ENCODE results near the gene SLC2A6. TPM values are rescaled to one million over a fixed set of nuclear protein-coding genes. Genes with fewer than 3 reads are reported as not detected.

Gene SLC2A6
- total and polyA plus RNA-seq, 2 experiments from 2014 or later = 7.3 to 10.6 TPM

DNA sequence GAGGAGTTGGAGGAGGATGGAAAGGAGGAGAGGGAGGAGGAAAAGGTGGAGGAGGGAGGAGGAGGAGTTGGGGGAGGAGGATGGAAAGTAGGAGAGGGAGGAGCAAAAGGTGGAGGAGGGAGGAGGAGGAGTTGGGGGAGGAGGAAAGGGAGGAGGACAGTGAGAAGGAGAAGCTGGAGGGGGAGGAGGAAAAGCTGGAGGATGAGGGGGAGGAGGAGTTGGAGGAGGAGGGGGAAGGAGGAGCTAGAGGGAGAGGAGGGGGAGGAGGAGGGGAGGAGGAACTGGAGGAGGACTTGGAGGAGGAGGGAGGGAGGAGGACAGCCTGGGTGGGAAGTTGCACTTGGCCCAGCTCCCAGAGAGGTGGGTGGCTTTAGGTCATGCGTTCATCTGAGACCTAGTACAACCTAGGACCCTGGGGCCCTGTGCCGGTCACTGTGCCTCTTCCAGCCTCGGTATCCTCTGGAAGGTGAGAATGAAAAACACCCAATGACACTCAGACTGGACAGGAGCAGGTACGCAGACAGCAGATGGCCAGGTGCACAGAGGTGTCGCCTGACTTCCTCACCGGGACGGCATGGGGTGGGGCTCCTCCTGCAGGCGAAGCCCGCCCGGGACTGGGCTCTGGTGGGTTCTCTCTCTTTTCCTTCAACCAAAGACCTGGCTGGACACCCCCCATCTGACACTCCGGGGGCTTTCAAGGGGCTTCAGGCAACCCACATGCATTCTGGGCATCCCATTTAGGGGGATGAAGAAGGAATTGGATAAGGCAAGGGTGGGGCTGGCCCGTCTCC, 12.2 kb upstream of the SLC2A6 start:
- H3K27ac ChIP-seq = no peak overlapping the region
- no peaks in the 10 kb centered on the region for H3K9me2 ChIP-seq (replicated peaks; ENCODE audit: insufficient read depth)
- H3K9me3 ChIP-seq (ENCODE audit: low read depth) = no peaks in the 10 kb centered on the region
- H4K20me1 ChIP-seq (ENCODE audit: insufficient read depth, poor library complexity, severe bottlenecking) = no peaks in the 10 kb centered on the region
- no peak for DNase-seq (ENCODE audit: low spot score)
- TF ChIP-seq, protein P1, sequence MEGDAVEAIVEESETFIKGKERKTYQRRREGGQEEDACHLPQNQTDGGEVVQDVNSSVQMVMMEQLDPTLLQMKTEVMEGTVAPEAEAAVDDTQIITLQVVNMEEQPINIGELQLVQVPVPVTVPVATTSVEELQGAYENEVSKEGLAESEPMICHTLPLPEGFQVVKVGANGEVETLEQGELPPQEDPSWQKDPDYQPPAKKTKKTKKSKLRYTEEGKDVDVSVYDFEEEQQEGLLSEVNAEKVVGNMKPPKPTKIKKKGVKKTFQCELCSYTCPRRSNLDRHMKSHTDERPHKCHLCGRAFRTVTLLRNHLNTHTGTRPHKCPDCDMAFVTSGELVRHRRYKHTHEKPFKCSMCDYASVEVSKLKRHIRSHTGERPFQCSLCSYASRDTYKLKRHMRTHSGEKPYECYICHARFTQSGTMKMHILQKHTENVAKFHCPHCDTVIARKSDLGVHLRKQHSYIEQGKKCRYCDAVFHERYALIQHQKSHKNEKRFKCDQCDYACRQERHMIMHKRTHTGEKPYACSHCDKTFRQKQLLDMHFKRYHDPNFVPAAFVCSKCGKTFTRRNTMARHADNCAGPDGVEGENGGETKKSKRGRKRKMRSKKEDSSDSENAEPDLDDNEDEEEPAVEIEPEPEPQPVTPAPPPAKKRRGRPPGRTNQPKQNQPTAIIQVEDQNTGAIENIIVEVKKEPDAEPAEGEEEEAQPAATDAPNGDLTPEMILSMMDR (IDR thresholded peaks at IDR 0.05; ENCODE audit: poor library complexity) = no peak
- TF ChIP-seq EZH2 (IDR thresholded peaks at IDR 0.05; ENCODE audit: borderline replicate concordance) (no peak), EZH2phosphoT487 (IDR thresholded peaks at IDR 0.05; ENCODE audit: low read depth, severe bottlenecking, unreplicated experiment) (no peak)
- no peaks in the 10 kb centered on the region for H3K79me2 ChIP-seq
- H3K4me2 ChIP-seq = no peak overlapping the region
- 92% methylated on average over 11 of the region's 12 CpGs for WGBS (ENCODE audit: low lambda C conversion rate, missing lambda C conversion rate)
- no peaks in the 10 kb centered on the region for H3K36me3 ChIP-seq (replicated peaks; ENCODE audit: insufficient read depth, low read depth)
- no peak overlapping the region for H3K4me3 ChIP-seq
- no peak overlapping the region for H2AFZ ChIP-seq
- H3K27me3 ChIP-seq = no peaks in the 10 kb centered on the region
- H3K4me1 ChIP-seq (ENCODE audit: insufficient read depth) = peaks cover 5% of the 10 kb centered on the region

DNA sequence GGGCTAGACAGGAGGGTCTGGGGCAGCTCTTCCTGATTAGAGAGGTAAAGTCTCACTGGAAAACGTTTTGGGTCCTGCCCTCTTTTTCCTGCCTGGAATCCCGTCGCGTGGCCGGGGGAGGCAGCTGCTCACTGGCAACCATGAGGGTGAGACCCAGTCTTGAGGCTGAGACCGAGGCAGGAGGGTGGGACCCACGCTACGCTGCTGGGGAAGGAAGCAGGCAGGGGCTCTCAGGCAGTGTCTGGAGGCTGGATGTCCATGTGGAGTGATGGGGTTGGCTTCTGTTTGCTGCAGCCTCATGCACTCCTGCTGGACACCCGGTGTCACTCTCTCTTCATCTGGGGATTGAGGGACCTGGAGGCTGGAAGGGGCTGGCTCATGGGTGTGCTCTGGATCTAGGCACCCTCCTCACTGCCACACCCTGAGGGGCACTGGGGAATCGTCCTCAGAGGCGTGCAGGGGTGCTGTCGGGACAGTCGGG, 11.3 kb upstream of the SLC2A6 start:
- WGBS (ENCODE audit: low lambda C conversion rate, missing lambda C conversion rate) = 82% methylated on average over 13 of the region's 13 CpGs
- no peaks in the 10 kb centered on the region for H3K36me3 ChIP-seq (replicated peaks; ENCODE audit: insufficient read depth, low read depth)

DNA sequence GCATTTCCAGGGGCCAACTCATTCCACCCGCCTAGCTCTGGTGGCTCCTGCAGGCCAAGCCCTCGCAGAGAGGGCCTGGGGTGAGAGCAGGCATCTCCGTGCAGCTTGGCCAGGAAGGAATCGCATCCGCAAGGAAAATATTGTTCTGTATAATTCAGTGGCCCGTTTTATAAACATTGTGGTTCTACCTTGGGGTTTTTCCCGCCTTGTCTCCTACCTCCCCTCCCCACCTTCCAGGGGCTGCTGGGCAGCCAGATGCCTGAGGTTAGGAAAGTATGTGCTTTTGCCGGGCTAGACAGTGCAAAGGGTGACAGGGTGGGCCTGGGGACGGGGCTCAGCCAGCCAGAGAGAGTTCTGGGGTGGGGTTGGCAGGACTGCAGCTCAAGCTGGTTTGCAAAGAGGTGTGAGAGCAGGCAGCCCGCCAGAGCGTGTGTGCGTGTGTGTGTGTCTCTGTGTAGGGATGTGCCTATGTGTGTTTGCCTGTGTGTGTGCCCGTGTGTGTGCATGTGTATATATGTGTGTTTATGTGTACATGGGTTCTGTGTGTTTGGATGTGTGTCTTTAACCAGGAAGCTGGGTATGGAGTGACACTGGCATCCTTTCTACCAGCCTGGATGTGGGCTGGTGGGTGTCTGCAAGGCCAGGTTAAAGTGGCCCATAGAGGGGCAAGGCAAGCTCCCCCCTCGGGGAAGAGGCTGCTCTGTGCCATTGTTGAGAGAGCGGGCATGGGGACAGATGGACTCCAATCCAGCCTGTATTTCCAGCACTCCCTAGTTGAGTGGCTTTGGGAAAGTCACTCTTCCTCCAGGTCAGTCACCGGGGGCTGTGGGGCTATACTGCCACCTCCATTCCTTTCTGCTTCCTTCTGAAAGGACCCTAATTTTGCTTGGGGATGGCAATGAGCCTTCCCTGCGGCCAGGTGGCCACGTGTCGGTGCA, 10.6 kb upstream of the SLC2A6 start:
- 74% methylated on average over 19 of the region's 19 CpGs for WGBS (ENCODE audit: low lambda C conversion rate, missing lambda C conversion rate)
- DNase-seq (ENCODE audit: low spot score) = no peak
- no peaks in the 10 kb centered on the region for H3K9me3 ChIP-seq (ENCODE audit: low read depth)
- no peaks in the 10 kb centered on the region for H3K79me2 ChIP-seq
- H4K20me1 ChIP-seq (ENCODE audit: insufficient read depth, poor library complexity, severe bottlenecking) = no peaks in the 10 kb centered on the region
- H3K27me3 ChIP-seq = no peaks in the 10 kb centered on the region
- H3K4me3 ChIP-seq = no peak overlapping the region
- H3K9me2 ChIP-seq (replicated peaks; ENCODE audit: insufficient read depth) = no peaks in the 10 kb centered on the region
- no peaks in the 10 kb centered on the region for H3K36me3 ChIP-seq (replicated peaks; ENCODE audit: insufficient read depth, low read depth)
- no peak for TF ChIP-seq EZH2 (IDR thresholded peaks at IDR 0.05; ENCODE audit: borderline replicate concordance)
- H3K27ac ChIP-seq = no peak overlapping the region
- no peak overlapping the region for H2AFZ ChIP-seq
- H3K4me1 ChIP-seq (ENCODE audit: insufficient read depth) = peaks cover 6% of the 10 kb centered on the region
- no peak overlapping the region for H3K4me2 ChIP-seq

More for the DNA sequence above, 11.3 kb upstream of the SLC2A6 start:
- Histone ChIP-seq H3K4me3 (no peak overlapping the region), H3K27ac (no peak overlapping the region), H3K4me1 (ENCODE audit: insufficient read depth) (peaks cover 5% of the 10 kb centered on the region), H3K9me3 (ENCODE audit: low read depth) (no peaks in the 10 kb centered on the region), H3K79me2 (no peaks in the 10 kb centered on the region), H3K27me3 (no peaks in the 10 kb centered on the region), H4K20me1 (ENCODE audit: insufficient read depth, poor library complexity, severe bottlenecking) (no peaks in the 10 kb centered on the region), H3K9me2 (replicated peaks; ENCODE audit: insufficient read depth) (no peaks in the 10 kb centered on the region), H3K4me2 (no peak overlapping the region), H2AFZ (no peak overlapping the region)
- TF ChIP-seq EZH2 (IDR thresholded peaks at IDR 0.05; ENCODE audit: borderline replicate concordance) (no peak), EZH2phosphoT487 (IDR thresholded peaks at IDR 0.05; ENCODE audit: low read depth, severe bottlenecking, unreplicated experiment) (no peak)
- TF ChIP-seq, protein P1 (IDR thresholded peaks at IDR 0.05; ENCODE audit: poor library complexity) = no peak
- DNase-seq (ENCODE audit: low spot score) = no peak
